Astrocyte of the hippocampus (primary cell): Measurements from ENCODE around the gene RBL1.
"Not testable (repeated sequence)": the region's sequence is repeated elsewhere in the genome, so short reads cannot be mapped to it uniquely, and the experiment has no call there.

Experiments used
- DNase-seq: peaks from one replicate; pipeline ENCODE4 v3.0.0; 2011; ENCODE audit warnings: low read depth, low spot score

RBL1 gene

DNA sequence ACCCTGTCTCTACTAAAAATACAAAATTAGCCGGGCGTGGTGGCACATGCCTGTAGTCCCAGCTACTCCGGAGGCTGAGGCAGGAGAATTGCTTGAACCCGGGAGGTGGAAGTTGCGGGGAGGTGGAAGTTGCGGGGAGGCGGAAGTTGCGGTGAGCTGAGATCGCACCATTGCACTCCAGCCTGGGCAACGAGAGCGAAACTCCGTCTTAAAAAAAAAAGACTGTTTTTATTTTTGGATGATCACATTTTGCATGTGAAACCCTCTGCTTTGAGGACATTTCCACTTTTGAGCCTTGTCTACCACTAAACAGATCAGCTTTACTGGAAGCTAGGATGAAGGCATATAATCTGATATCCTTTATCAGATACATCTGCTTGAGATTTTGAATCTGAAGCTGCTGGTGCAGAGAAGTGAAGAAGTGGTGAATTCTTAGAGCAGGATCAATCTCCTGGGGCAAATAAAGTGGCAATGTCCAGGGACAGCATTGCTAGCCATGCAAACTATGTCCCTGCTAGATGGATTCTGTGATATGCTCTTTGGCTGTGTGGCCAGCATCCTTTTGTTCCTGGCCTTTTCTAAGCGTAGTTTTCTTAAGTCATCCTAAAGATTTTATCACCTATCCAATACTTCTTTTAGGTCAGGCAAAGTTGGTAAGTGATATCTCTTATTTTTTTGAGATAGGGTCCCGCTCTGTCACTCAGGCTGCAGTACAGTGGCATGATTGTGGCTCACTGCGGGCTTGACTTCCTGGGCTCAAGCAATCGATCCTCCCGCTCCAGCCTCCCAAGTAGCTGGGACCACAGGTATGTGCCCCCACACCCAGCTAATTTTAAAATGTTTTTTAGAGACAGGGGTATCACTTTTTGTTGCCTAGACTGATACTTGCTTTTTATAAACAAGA lies 23.3 kb downstream of the RBL1 start:
- DNase-seq = no peak

DNA sequence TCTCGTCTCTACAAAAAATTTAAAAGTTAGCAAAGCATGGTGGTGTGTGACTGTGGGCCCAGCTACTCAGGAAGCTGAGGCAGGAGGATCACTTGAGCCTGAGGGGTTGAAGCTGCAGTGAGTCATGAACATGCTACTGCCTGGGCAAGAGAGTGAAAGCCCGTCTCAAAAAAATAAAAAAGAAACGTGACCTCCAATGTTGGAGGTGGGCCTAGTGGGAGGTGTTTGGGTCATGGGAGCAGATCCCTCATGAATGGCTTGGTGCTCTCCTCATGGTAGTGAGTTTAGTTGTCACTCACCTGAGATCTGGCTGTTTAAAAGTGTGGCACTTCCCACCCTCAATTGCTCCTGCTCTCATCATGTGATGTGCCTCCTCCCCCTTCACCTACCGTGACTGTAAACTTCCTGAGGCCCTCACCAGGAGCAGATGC lies 24.3 kb downstream of the RBL1 start:
- DNase-seq = peak; percentile 31

- DNase-seq = not testable (repeated sequence)
These were observed 26.2 kb downstream of the RBL1 start for GRCh38 chr20:37069563-37069962.

GRCh38 chr20:37066168-37066567 lies 29.6 kb downstream of the RBL1 start:
- DNase-seq = no peak

GRCh38 chr20:37055276-37055675 lies 40.5 kb downstream of the RBL1 start:
- no peak for DNase-seq

- no peak for DNase-seq
These were observed 42.4 kb downstream of the RBL1 start for GRCh38 chr20:37053230-37053950.

DNA sequence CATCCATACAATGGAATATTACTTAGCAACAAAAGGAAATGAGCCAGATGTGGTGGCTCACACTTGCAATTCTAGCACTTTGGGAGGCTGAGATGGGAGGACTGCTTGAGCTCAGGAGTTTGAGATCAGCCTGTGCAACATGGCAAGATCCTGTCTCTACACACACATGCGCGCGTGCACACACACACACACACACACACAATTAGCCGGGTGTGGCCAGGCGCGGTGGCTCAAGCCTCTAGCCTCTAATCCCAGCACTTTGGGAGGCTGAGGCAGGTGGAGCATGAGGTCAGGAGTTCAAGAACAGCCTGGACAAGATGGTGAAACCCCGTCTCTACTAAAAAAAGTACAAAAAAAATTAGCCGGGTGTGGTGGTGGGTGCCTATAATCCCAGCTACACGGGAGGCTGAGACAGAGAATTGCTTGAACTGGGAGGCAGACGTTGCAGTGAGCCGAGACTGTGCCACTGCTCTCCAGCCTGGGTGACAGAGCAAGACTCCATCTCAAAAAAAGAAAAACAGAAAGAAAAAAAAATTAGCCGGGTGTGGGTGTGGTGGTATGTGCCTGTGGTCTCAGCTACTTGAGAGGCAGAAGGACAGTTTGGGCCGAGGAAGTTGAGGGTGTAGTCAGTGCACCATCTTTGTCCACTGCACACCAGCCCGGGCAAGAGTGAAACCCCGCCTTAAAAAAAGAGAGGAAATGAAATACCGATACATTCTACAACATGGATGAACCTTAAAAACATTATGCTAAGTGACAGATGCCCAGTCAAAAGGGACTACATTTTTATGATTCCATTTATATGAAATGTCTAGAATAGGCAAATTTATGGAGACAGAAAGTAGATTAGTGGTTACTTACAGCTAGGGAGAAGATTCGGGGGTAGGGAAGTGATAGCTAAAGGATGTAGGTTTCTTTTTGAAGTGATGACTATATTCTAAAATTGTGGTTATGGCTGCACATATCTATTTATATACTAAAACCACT lies 52.5 kb downstream of the RBL1 start:
- DNase-seq = no peak

- not testable (repeated sequence) for DNase-seq
These were observed 56.4 kb downstream of the RBL1 start for GRCh38 chr20:37039366-37039765.

GRCh38 chr20:37032077-37032476 lies 63.7 kb downstream of the RBL1 start:
- DNase-seq = no peak

- DNase-seq = no peak
These were observed 75.2 kb downstream of the RBL1 start for GRCh38 chr20:37020636-37021035.

DNA sequence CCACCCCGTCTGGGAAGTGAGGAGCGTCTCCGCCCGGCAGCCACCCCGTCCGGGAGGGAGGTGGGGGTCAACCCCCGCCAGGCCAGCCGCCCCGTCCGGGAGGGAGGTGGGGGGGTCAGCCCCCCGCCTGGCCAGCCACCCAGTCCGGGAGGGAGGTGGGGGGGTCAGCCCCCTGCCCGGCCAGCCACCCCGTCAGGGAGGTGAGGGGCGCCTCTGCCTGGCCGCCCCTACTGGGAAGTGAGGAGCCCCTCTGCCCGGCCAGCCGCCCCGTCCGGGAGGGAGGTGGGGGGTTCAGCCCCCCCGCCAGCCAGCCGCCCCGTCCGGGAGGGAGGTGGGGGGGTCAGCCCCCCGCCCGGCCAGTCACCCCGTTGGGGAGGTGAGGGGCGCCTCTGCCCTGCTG lies 83.2 kb downstream of the RBL1 start:
- DNase-seq = not testable (repeated sequence)

DNA sequence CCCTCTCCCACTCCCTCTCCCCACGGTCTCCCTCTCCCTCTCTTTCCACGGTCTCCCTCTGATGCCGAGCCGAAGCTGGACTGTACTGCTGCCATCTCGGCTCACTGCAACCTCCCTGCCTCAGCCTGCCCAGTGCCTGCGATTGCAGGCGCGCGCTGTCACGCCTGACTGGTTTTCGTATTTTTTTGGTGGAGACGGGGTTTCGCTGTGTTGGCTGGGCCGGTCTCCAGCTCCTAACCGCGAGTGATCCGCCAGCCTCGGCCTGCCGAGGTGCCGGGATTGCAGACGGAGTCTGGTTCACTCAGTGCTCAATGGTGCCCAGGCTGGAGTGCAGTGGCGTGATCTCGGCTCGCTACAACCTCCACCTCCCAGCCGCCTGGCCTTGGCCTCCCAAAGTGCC lies 83.9 kb downstream of the RBL1 start:
- DNase-seq = not testable (repeated sequence)

DNA sequence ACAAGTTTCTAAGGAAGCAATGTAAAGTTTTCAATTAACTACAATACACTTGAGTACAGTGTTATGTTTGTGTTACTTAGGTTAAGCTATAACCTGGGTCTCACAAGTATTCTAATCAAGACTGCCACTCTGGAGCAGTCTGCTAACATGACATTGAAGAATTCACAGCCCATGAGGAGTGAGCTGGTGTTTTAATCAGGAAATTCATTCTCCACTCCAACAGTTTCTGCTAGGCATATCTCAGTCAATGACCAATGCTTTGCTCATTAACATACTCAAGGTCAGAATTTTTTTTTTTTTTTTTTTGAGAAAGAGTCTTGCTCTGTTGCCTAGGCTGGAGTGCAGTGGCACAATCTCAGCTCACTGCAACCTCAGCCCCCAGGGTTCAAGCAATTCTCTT lies 84.7 kb downstream of the RBL1 start:
- peak; percentile 6 for DNase-seq

- peak; percentile 48 for DNase-seq
These were observed 87.7 kb downstream of the RBL1 start for GRCh38 chr20:37007898-37008649.

DNA sequence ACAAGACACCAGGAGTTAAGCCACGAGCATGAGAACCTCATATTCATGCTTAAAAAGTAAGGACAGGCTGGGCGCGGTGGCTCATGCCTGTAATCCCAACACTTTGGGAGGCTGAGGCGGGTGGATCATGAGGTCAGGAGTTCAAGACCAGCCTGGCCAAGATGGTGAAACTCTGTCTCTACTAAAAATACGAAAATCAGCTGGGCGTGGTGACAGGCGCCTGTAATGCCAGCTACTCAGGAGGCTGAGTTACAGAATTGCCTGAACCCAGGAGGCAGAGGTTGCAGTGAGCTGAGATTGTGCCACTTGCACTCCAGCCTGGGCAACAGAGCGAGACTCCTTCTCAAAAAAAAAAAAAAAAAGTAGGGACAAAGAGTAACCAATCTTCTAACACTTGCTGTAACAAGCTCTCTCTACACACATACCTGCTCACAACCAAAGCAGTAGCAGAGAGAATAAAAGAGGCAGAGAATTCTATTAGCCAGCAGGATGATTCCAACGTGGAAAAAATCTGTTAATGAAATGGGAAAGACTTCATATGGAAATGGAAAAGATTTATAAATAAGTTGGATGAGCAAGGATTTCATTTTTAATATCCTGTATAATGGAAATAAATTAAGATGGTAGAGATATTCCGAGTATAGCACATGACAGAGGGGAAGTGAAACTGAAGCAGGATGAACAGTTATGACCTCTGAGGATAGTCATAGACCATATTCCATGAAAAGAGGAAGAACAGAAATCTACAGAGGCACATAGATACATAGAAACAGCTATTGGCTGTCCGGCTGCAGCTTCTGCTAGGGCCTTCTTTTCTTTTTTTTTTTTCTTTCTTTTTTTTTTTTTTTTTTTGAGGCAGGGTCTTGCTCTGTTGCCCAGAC lies 90.5 kb downstream of the RBL1 start:
- not testable (repeated sequence) for DNase-seq

GRCh38 chr20:37001634-37002033 lies 94.2 kb downstream of the RBL1 start:
- not testable (repeated sequence) for DNase-seq

DNA sequence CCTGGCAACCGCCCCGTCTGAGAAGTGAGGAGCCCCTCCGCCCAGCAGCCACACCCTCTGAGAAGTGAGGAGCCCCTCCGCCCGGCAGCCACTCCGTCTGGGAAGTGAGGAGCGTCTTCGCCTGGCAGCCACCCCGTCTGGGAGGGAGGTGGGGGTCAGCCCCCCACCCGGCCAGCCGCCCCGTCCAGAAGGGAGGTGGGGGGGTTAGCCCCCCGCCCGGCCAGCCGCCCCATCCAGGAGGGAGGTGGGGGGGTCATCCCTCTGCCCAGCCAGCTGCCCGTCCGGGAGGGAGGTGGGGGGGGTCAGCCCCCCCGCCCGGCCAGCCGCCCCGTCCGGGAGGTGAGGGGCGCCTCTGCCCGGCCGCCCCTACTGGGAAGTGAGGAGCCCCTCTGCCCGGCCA lies 95.6 kb downstream of the RBL1 start:
- DNase-seq = not testable (repeated sequence)

DNA sequence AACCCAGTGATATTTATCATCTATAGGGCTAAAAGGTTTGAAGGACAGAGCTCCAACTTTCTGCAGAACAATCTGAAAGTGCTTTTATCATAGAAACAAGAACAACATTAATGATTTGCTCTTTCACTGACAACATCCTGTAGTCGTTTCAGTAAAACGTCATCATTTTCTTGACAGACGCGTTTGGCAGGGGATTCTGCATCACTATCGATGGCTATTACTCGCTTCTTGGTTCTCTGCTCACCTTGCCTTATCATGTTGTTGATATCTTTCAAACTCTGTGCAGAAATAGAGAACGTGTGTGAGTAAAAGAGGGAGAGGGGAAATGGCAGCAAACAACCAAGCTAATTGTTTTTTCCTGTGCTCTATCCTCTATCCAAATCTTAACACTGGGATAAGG lies 97.1 kb downstream of the RBL1 start:
- no peak for DNase-seq

DNA sequence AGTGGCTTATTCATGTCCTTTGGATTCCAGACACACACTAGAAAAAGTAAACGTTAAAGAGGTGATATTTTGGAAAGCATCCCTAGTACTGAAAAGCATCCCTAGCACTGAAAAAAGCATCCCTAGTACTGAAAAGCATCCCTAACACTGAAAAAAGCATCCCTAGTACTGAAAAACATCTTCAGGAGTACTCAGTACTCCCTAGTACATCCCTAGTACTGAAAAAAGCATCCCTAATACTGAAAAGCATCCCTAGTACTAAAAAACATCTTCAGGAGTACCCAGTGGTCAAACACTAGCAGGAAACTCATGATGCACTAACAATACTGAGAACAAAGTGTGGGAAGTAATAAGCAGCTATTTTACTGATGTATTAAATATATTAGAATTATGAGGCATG lies 98.7 kb downstream of the RBL1 start:
- DNase-seq = no peak

DNA sequence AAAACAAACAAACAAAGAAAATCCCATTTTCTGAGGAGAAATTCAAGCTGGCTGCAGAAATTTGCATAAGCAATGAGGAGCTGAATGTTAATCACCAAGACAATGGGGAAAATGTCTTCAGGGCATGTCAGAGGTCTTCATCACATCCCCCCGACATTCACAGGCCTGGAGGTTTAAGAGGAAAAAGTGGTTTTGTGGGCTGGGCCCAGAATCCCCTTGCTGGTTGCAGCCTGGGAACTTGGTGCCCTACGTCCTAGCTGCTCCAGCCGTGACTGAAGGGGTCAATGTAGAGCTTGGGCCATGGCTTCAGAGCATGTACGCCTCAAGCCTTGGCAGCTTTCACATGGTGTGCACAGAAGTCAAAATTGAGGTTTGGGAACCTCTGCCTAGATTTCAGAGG lies 101.6 kb downstream of the RBL1 start:
- not testable (repeated sequence) for DNase-seq
